ENCODE measurements around the gene NFIX.

The NFIX gene

GRCh38 chr19:13095934-13096927, 101.0 kb downstream of the NFIX start:
- DNase-seq (ENCODE audit: low read depth): no peak
- TF ChIP-seq, protein P1, sequence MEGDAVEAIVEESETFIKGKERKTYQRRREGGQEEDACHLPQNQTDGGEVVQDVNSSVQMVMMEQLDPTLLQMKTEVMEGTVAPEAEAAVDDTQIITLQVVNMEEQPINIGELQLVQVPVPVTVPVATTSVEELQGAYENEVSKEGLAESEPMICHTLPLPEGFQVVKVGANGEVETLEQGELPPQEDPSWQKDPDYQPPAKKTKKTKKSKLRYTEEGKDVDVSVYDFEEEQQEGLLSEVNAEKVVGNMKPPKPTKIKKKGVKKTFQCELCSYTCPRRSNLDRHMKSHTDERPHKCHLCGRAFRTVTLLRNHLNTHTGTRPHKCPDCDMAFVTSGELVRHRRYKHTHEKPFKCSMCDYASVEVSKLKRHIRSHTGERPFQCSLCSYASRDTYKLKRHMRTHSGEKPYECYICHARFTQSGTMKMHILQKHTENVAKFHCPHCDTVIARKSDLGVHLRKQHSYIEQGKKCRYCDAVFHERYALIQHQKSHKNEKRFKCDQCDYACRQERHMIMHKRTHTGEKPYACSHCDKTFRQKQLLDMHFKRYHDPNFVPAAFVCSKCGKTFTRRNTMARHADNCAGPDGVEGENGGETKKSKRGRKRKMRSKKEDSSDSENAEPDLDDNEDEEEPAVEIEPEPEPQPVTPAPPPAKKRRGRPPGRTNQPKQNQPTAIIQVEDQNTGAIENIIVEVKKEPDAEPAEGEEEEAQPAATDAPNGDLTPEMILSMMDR (conservative IDR thresholded peaks at IDR 0.05; ENCODE audit: low read depth, low read length): no peak
- no peak overlapping the region for H3K4me3 ChIP-seq (ENCODE audit: low read length)

DNA sequence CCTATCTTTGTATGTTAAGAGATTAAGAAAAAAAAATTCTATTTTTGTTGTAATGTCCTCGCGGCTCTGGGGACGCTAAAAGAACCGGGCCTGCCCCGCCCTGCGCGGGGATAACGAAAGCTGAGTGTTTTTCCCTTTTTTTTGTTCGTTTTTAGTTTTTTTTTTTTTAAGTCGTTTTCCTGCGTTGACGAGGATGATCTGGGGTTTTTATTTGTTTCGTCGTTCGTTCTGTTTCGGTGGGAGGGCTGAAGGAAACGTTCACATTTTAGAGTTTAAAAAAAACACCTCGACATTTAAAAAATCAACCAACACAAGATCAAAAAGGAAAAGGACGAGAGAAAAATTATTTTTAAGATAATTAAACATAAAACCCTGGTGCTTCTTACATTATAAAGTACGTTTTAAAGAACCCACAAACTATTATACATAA, 101.8 kb downstream of the NFIX start:
- DNase-seq (ENCODE audit: low read depth): no peak
- H3K4me3 ChIP-seq (ENCODE audit: low read length): no peak overlapping the region
- TF ChIP-seq, protein P1 (conservative IDR thresholded peaks at IDR 0.05; ENCODE audit: low read depth, low read length): no peak

- H3K4me3 ChIP-seq (ENCODE audit: low read length): no peak overlapping the region
- no peak for DNase-seq (ENCODE audit: low read depth)
Measured at GRCh38 chr19:13097463-13098258, 102.4 kb downstream of the NFIX start.

DNA sequence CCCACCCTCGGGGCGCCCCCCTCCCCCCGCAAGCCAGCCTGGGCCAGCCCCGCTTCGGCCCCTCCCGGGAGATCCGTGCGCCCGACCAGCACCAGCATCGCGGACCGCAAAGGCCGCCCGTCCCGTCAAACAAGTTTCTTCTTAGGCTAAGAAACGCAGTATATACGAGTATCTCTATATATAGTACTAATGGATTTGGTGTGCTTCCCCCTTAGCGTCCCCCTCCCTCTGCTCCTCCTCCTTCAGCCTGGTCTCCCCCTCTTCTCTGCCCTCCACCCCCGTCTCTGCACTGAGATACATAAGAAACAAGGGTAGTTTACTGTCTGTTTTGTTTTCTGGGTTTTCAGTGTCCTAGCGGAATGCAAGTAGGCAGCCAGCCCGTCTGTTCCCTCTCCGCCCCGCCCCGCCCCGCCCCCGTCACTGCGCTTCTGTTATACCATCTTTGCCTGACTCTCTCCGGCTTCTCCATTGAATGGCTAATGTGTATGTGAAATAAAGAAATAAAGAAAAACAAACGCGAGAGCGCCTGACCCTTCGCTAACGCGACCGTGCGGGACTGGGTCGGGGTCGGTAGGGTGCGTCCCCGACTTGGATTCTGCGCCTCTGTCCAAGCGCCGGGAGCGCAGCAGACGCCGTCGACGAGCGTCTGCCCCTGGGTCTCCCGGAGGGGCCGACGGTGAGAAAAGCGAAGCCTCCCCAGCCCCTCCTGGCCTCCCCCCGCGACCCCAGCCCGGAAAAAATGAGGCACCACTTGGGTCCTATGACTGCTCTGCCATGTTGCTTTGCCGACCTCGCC, 103.2 kb downstream of the NFIX start:
- TF ChIP-seq, protein P1 (conservative IDR thresholded peaks at IDR 0.05; ENCODE audit: low read depth, low read length): no peak
- DNase-seq (ENCODE audit: low read depth): no peak
- H3K4me3 ChIP-seq (ENCODE audit: low read length): no peak overlapping the region

More at GRCh38 chr19:13097463-13098258, 102.4 kb downstream of the NFIX start:
- TF ChIP-seq, protein P1 (conservative IDR thresholded peaks at IDR 0.05; ENCODE audit: low read depth, low read length): no peak

DNA sequence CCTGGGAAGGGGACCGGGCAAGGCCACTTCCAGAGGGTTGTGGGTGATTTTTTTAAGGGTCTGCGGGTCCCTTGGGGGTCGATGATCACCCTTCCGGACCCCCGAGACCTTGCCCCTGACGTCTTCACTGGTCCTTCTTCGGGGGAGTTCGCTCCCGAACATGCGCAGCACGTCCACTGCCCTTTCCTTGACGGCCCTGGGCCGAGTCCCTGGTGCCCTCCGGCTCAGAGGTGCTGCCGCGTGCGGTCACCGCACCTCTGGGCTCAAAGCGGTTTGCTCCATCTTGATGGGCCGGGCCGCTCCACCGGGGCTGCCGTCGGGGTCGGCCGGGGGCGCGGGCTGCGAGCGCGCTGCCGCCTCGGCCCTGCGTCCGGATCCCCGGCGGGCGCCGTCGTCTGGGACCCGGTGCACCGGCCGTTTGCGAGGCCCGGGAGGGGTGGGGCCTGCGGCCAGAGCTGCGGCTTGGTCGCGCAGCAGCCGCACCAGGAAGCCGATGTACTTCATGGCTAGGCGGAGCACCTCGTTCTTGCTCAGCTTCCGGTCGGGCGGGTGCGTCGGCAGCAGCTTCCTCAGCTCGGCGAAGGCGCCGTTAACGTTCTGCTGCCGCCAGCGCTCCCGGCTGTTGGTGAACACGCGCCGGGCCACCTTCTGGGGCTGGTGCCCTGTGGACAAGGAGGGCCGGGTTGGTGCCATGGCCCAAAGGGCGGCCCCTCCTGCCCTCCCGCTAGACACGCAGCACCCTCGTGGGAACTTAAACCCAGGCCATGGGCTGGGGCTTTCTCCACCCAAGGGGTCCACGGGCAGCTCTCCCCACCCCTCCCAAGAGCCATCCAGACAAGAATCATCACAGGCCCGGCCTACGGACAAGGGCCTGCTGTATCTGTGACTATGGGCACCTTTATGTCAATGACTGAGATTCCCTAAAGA, 104.1 kb downstream of the NFIX start:
- no peak for DNase-seq (ENCODE audit: low read depth)
- TF ChIP-seq, protein P1 (conservative IDR thresholded peaks at IDR 0.05; ENCODE audit: low read depth, low read length): no peak
- H3K4me3 ChIP-seq (ENCODE audit: low read length): no peak overlapping the region

All from retinal pigment epithelial cell (primary cell).